ENCODE results near the gene UFD1.
A peak's percentile ranks its signal among the peaks of the same experiment; 100 is the strongest.

The UFD1 gene

GRCh38 chr22:19469421-19469820 lies 9.6 kb downstream of the UFD1 start:
- H3K27ac ChIP-seq (ENCODE audit: low read depth, low read length) = no peak overlapping the region
- no peak overlapping the region for H2AFZ ChIP-seq (ENCODE audit: low read length, unreplicated experiment)
- no peak overlapping the region for H3K4me3 ChIP-seq (ENCODE audit: low read depth, low read length)
- peaks cover 4% of the 10 kb centered on the region for H3K79me2 ChIP-seq (ENCODE audit: control insufficient read depth, insufficient read depth, low read length, unreplicated experiment)
- no peaks in the 10 kb centered on the region for H3K27me3 ChIP-seq (ENCODE audit: insufficient read depth, low read length)
- H3K36me3 ChIP-seq (ENCODE audit: insufficient read depth, low read length) = peaks cover 8% of the 10 kb centered on the region; the same call in 1 of the 2 replicates
- H3K4me1 ChIP-seq (ENCODE audit: control insufficient read depth, insufficient read depth, low read length, unreplicated experiment) = no peaks in the 10 kb centered on the region

- H2AFZ ChIP-seq (ENCODE audit: low read length, unreplicated experiment) = no peak overlapping the region
- peaks cover 4% of the 10 kb centered on the region for H3K4me1 ChIP-seq (ENCODE audit: control insufficient read depth, insufficient read depth, low read length, unreplicated experiment)
- H3K79me2 ChIP-seq (ENCODE audit: control insufficient read depth, insufficient read depth, low read length, unreplicated experiment) = no peaks in the 10 kb centered on the region
- no peaks in the 10 kb centered on the region for H3K27me3 ChIP-seq (ENCODE audit: insufficient read depth, low read length)
- H3K36me3 ChIP-seq (ENCODE audit: insufficient read depth, low read length) = peaks cover 8% of the 10 kb centered on the region; the same call in 1 of the 2 replicates
- H3K27ac ChIP-seq (ENCODE audit: low read depth, low read length) = no peak overlapping the region
- H3K4me3 ChIP-seq (ENCODE audit: low read depth, low read length) = no peak overlapping the region
Measured at GRCh38 chr22:19467912-19468311, 11.1 kb downstream of the UFD1 start.

DNA sequence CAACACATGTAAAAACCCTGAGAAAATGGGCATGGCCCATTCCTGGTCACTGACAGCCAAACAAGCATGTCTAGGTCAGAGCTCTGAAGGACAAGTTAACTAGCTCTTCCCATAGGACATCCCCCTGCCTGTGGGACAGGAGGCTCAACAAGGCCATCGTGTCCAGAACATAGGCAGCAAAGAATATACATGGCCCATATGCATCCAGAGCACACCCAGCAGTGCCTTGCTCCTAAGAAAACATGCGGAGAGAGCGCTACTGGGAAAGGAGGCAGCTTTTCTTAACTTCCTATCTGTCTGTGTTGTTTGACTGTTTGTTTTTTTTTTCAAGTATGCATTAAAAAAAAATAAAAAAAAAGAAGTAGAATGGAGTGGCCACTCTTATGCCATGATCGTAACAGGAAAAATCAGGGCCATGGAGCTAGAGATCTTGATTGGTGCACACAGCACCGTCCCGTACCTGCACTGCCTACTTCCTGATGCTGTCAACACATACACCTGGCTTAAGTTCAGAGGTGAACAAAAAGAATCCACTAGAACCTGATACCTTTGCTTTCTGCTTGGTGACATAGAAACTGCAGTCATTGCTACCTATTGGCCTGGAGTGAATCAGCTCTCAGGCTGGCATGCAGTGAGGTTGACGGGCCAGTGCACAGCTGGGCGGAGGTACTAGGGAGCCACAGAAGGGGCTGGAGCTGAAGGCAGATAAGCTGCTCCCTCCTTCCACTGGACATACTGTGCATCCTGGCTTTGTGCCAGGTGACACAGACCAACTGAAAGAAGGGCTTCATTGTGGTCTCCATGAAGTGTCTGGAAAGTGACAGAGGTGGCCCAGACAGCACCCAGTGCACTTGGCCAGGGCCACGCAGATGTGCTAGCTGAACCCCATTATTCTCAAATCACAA lies 11.9 kb downstream of the UFD1 start:
- no peak overlapping the region for H2AFZ ChIP-seq (ENCODE audit: low read length, unreplicated experiment)
- no peaks in the 10 kb centered on the region for H3K79me2 ChIP-seq (ENCODE audit: control insufficient read depth, insufficient read depth, low read length, unreplicated experiment)
- H3K27me3 ChIP-seq (ENCODE audit: insufficient read depth, low read length) = no peaks in the 10 kb centered on the region
- H3K4me3 ChIP-seq (ENCODE audit: low read depth, low read length) = no peak overlapping the region
- no peak overlapping the region for H3K27ac ChIP-seq (ENCODE audit: low read depth, low read length)
- peaks cover 4% of the 10 kb centered on the region for H3K4me1 ChIP-seq (ENCODE audit: control insufficient read depth, insufficient read depth, low read length, unreplicated experiment)
- peaks cover 4% of the 10 kb centered on the region; the same call in 1 of the 2 replicates for H3K36me3 ChIP-seq (ENCODE audit: insufficient read depth, low read length)

DNA sequence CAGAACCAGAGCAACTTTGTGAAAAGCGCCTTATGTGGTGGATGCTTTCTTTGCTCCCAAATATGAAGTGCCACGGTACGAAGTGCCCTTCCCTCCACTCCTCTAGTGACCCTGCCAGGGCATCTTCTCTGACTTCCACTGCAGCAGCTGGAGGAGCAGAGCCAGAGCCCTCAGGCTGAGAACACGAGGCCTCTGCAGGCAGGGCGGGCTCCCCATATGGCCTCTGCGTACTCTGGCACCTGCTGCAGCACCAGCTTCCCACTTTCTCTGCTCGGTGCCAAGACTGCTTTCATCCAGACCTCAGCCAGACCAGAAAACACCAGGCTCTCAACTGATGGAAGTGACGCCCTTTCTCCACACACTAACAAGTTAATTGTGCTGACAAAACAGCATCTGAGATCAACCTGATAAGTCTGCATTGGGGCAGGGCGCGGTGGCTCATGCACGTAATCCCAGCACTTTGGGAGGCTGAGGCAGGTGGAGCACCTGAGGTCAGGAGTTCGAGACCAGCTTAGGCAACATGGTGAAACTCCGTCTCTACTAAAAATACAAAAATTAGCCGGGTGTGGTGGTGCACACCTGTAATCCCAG lies 12.8 kb downstream of the UFD1 start:
- Histone ChIP-seq H2AFZ (ENCODE audit: low read length, unreplicated experiment) (no peak overlapping the region), H3K4me3 (ENCODE audit: low read depth, low read length) (no peak overlapping the region), H3K27me3 (ENCODE audit: insufficient read depth, low read length) (no peaks in the 10 kb centered on the region), H3K36me3 (ENCODE audit: insufficient read depth, low read length) (peaks cover 4% of the 10 kb centered on the region; the same call in 1 of the 2 replicates), H3K4me1 (ENCODE audit: control insufficient read depth, insufficient read depth, low read length, unreplicated experiment) (peaks cover 4% of the 10 kb centered on the region), H3K79me2 (ENCODE audit: control insufficient read depth, insufficient read depth, low read length, unreplicated experiment) (no peaks in the 10 kb centered on the region), H3K27ac (ENCODE audit: low read depth, low read length) (no peak overlapping the region)

DNA sequence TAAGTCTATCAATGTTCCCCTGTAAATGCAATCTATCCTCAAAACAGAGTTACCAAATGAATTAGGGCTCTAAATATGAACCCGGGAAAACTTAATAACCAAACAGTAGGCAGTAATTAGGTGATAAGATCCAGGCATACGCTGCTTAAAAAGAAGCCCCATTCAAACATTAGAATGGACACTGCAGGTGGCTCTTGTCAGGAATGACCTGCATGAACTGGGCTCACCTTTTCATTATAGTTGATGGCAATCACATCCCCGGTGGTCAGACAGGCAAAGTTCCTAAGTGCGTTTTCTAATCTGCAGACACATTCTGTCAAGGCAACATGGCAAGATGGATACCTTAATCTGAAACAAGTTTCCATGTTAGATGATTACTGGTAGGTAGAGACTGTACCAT lies 14.0 kb downstream of the UFD1 start:
- no peaks in the 10 kb centered on the region for H3K79me2 ChIP-seq (ENCODE audit: control insufficient read depth, insufficient read depth, low read length, unreplicated experiment)
- no peak overlapping the region for H3K27ac ChIP-seq (ENCODE audit: low read depth, low read length)
- peaks cover 4% of the 10 kb centered on the region for H3K4me1 ChIP-seq (ENCODE audit: control insufficient read depth, insufficient read depth, low read length, unreplicated experiment)
- no peak overlapping the region for H2AFZ ChIP-seq (ENCODE audit: low read length, unreplicated experiment)
- H3K36me3 ChIP-seq (ENCODE audit: insufficient read depth, low read length) = peaks cover 4% of the 10 kb centered on the region; the same call in 1 of the 2 replicates
- H3K27me3 ChIP-seq (ENCODE audit: insufficient read depth, low read length) = no peaks in the 10 kb centered on the region
- no peak overlapping the region for H3K4me3 ChIP-seq (ENCODE audit: low read depth, low read length)

GRCh38 chr22:19464546-19464945 lies 14.4 kb downstream of the UFD1 start:
- no peaks in the 10 kb centered on the region for H3K27me3 ChIP-seq (ENCODE audit: insufficient read depth, low read length)
- H3K79me2 ChIP-seq (ENCODE audit: control insufficient read depth, insufficient read depth, low read length, unreplicated experiment) = no peaks in the 10 kb centered on the region
- H3K36me3 ChIP-seq (ENCODE audit: insufficient read depth, low read length) = peaks cover 4% of the 10 kb centered on the region; the same call in 1 of the 2 replicates
- H3K4me3 ChIP-seq (ENCODE audit: low read depth, low read length) = no peak overlapping the region
- no peak overlapping the region for H2AFZ ChIP-seq (ENCODE audit: low read length, unreplicated experiment)
- peaks cover 4% of the 10 kb centered on the region for H3K4me1 ChIP-seq (ENCODE audit: control insufficient read depth, insufficient read depth, low read length, unreplicated experiment)
- peak overlapping the region; percentile 66; the same call in 1 of the 2 replicates for H3K27ac ChIP-seq (ENCODE audit: low read depth, low read length)

DNA sequence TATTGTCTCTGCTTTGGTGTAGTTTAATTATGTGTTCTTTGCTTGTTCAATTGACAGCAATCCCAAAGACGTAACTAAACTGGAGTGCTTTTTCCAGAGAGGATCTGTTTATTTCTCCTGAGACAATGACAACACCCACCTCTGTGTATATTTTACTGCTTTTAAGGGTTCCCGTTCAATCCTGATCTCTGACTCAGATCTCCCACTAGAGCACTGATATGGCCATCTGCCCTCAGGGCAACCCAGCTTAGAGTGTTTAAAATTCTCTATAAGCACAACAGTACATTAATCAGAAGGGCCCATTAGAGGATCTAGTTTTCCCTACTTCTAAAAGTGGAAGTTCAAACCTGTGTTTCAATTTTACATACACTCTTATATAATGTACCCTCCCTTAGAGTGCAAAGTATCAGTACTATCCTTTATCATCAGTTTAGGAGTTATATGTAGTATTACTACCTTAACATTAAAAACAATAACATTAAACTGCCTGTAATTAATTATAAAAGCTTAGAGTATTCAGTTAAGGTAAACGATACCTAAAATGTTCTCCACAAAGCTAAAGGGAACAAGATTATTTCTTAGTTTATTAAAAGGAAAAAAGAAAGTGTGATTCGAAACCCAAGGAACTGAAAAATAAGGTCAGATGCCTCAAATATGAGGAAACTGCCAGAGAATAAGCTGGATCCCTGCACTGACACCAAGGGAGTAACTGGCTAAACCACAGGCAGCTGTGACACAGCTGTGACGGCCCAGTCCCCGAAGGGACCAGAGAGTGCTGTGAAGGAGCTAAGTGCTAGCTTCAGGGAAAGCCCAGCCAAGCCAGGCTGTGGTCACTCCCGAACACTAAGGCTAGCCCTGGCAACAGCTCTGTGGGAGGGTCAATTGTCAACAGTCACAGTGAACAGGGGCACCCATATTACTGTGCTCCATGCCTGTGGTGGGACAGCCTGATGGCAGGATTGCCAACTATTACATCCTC lies 15.2 kb downstream of the UFD1 start:
- H3K4me1 ChIP-seq (ENCODE audit: control insufficient read depth, insufficient read depth, low read length, unreplicated experiment) = peaks cover 4% of the 10 kb centered on the region
- H3K27ac ChIP-seq (ENCODE audit: low read depth, low read length) = peak overlapping the region; percentile 66
- no peaks in the 10 kb centered on the region for H3K79me2 ChIP-seq (ENCODE audit: control insufficient read depth, insufficient read depth, low read length, unreplicated experiment)
- peaks cover 4% of the 10 kb centered on the region; the same call in 1 of the 2 replicates for H3K36me3 ChIP-seq (ENCODE audit: insufficient read depth, low read length)
- no peak overlapping the region for H3K4me3 ChIP-seq (ENCODE audit: low read depth, low read length)
- no peak overlapping the region for H2AFZ ChIP-seq (ENCODE audit: low read length, unreplicated experiment)
- no peaks in the 10 kb centered on the region for H3K27me3 ChIP-seq (ENCODE audit: insufficient read depth, low read length)

- Histone ChIP-seq H3K79me2 (ENCODE audit: control insufficient read depth, insufficient read depth, low read length, unreplicated experiment) (no peaks in the 10 kb centered on the region), H3K27ac (ENCODE audit: low read depth, low read length) (no peak overlapping the region), H2AFZ (ENCODE audit: low read length, unreplicated experiment) (no peak overlapping the region), H3K4me1 (ENCODE audit: control insufficient read depth, insufficient read depth, low read length, unreplicated experiment) (peaks cover 4% of the 10 kb centered on the region), H3K36me3 (ENCODE audit: insufficient read depth, low read length) (peaks cover 4% of the 10 kb centered on the region; the same call in 1 of the 2 replicates), H3K4me3 (ENCODE audit: low read depth, low read length) (no peak overlapping the region), H3K27me3 (ENCODE audit: insufficient read depth, low read length) (no peaks in the 10 kb centered on the region)
Measured at GRCh38 chr22:19463008-19463407, 16.0 kb downstream of the UFD1 start.

DNA sequence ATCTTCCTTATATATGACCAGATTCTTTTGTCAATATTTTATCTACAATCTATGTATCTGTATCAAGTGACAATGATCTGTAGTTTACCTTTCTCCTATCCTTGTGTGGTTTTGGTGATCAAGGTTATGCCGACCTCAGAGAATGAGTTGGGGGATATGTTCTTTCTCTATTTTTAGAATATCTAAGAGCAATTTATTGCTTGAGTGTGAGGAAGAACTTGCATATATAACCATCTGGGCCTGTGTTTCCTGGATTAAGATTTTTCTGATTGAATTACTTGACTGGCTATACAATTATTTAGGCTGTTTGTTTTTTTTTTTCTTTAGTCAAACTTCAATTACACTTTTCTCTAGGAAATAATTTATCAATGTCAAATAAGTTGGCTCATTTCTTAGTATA lies 17.5 kb downstream of the UFD1 start:
- Histone ChIP-seq H3K36me3 (ENCODE audit: insufficient read depth, low read length) (peaks cover 4% of the 10 kb centered on the region; the same call in 1 of the 2 replicates), H3K79me2 (ENCODE audit: control insufficient read depth, insufficient read depth, low read length, unreplicated experiment) (no peaks in the 10 kb centered on the region)

DNA sequence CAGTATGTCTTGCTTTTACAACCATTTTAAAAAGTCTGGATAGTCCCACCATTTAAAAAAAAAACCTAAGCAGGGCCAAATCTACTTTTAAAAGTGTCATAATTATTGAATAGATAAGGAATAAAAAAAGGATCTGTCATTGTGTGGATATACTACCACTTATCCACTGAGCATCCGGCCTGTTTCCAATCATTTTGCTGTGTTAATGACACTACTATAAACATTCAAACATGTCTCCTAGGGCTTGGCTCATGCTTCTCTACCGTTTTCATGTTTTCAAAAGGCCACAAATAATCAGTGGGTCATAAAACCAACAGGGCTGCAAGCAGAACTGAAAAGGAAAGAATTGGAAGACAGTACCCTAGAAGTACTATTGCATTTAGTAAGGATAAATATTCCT lies 19.0 kb downstream of the UFD1 start:
- no peaks in the 10 kb centered on the region for H3K27me3 ChIP-seq (ENCODE audit: insufficient read depth, low read length)
- no peak overlapping the region for H2AFZ ChIP-seq (ENCODE audit: low read length, unreplicated experiment)
- H3K36me3 ChIP-seq (ENCODE audit: insufficient read depth, low read length) = peaks cover 5% of the 10 kb centered on the region; the same call in 1 of the 2 replicates
- H3K79me2 ChIP-seq (ENCODE audit: control insufficient read depth, insufficient read depth, low read length, unreplicated experiment) = no peaks in the 10 kb centered on the region
- no peak overlapping the region for H3K4me3 ChIP-seq (ENCODE audit: low read depth, low read length)
- peaks cover 16% of the 10 kb centered on the region for H3K4me1 ChIP-seq (ENCODE audit: control insufficient read depth, insufficient read depth, low read length, unreplicated experiment)
- H3K27ac ChIP-seq (ENCODE audit: low read depth, low read length) = no peak overlapping the region

More for the DNA sequence above, 17.5 kb downstream of the UFD1 start:
- H3K27ac ChIP-seq (ENCODE audit: low read depth, low read length) = no peak overlapping the region
- peaks cover 4% of the 10 kb centered on the region for H3K4me1 ChIP-seq (ENCODE audit: control insufficient read depth, insufficient read depth, low read length, unreplicated experiment)
- H3K4me3 ChIP-seq (ENCODE audit: low read depth, low read length) = no peak overlapping the region
- H2AFZ ChIP-seq (ENCODE audit: low read length, unreplicated experiment) = no peak overlapping the region
- no peaks in the 10 kb centered on the region for H3K27me3 ChIP-seq (ENCODE audit: insufficient read depth, low read length)
